IPS-18c (cell line): ENCODE results near the gene CRTC1.
"Not testable (repeated sequence)": the region's sequence is repeated elsewhere in the genome, so short reads cannot be mapped to it uniquely, and the experiment has no call there.

Source experiments
- H3K4me3 ChIP-seq: 2 replicates; pipeline ENCODE4 v1.7.0; 2013; ENCODE audit warnings: low read depth, mild to moderate bottlenecking, low read length, moderate library complexity; ENCODE audit not compliant: insufficient read depth
- H3K9me3 ChIP-seq: one replicate; pipeline ENCODE4 v1.6.1; 2013; ENCODE audit warnings: mild to moderate bottlenecking, low read length, moderate library complexity; ENCODE audit not compliant: control insufficient read depth, insufficient read depth

The CRTC1 gene

DNA sequence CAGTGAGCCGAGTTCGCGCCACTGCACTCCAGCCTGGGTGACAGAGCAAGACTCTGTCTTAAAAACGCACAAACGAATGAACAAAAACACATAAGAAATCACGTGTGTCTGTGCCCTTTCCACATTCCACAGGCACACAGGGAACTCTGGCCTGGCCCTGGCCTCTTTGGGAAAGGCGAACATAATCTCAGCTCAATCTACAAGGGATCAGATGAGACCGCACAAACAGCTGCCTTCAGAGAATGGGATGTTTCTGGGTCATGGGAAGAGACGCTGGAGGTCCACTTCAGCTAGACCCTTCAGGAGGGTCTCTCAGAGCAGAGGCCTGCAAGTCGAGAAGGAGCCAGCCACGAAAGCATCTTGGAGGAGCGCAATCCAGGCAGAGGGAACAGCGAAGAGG, 6.3 kb upstream of the CRTC1 start:
- no peak overlapping the region for H3K4me3 ChIP-seq

DNA sequence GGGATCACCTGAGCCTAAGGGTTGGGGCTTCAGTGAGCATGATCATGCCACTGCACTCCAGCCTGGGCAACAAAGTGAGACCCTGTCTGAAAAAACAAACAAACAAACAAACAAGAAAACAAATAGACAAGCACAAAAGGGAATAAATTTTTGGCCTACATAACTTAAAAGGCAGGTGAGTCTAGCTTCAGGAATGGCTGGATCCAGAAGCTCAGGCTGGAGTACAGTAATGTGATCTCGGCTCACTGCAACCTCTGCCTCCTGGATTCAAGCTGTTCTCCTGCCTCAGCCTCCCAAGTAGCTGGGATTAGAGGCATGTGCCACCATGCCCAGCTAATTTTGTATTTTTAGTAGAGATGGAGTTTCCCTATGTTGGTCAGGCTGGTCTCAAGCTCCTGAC, 3.3 kb upstream of the CRTC1 start:
- not testable (repeated sequence) for H3K4me3 ChIP-seq, H3K9me3 ChIP-seq

More for the DNA sequence above, 6.3 kb upstream of the CRTC1 start:
- no peaks in the 10 kb centered on the region for H3K9me3 ChIP-seq

DNA sequence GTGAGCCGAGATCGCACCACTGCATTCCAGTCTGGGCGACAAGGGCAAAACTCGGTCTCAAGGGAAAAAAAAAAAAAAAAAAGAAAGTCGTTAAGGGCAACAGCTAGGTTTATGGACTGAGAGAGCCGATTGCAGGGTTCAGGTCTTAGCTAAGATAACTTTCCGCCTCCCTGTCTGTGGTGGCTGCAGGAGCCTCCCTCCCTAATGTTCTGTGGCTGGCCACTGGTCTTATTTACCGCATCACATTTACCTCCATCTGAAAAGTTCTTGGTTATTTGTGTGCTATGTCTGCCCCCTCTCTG, 722 bp upstream of the CRTC1 start:
- H3K9me3 ChIP-seq: peaks cover 3% of the 10 kb centered on the region
- H3K4me3 ChIP-seq: peak overlapping the region; percentile 74; the same call in 1 of the 2 replicates

DNA sequence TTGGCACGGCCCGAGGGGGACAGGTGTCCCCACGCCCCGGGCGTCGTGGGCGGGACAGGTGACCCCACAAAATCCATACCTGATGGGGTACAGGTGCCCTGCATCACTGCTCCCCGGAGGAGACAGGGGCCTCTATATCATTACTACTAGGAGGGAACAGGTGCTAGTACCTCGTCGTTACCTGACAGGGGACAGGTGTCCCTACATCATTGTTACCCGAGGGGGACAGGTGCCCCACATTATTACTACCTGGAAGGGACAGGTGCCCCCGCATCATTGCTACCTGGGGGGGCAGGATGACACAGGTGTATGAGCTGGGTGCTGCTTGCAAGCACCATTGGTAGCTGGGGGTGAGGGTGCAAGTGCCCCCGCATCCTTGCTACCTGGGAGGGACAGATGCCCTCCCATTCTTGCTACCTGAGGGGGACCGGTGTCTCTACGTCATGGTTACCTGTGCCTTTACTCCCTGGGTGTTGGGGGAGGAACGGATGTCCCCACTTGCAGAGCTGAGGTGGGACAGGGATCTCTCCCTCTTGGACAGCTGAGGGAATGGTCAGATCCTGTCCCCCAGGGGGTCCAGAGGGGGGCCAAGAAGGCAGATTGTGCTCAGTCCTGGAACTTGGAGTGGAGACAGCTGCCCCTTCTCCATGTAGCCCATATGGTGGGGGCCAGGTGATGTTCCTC, 620 bp downstream of the CRTC1 start:
- H3K9me3 ChIP-seq: peaks cover 3% of the 10 kb centered on the region
- H3K4me3 ChIP-seq: peak overlapping the region; percentile 71

DNA sequence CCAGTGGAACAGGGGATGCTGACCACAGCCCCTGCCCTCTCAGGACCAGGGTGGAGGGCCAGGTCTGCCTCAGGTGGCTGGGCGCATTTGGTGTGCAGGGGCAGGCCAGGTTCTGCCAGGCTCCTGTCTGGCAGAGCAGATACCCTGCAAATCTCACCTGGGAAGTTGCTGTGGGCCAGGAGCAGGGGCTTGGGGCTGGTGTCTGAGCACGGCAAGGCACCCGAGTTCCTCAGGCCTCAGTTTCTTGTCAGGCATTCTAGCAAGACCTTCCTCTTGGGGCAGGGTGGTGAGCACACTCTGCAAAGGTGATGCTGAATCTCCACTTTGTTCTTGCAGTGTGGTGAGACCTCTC, 1.1 kb downstream of the CRTC1 start:
- Histone ChIP-seq H3K4me3 (peak overlapping the region; percentile 71; the same call in 1 of the 2 replicates), H3K9me3 (peaks cover 3% of the 10 kb centered on the region)

DNA sequence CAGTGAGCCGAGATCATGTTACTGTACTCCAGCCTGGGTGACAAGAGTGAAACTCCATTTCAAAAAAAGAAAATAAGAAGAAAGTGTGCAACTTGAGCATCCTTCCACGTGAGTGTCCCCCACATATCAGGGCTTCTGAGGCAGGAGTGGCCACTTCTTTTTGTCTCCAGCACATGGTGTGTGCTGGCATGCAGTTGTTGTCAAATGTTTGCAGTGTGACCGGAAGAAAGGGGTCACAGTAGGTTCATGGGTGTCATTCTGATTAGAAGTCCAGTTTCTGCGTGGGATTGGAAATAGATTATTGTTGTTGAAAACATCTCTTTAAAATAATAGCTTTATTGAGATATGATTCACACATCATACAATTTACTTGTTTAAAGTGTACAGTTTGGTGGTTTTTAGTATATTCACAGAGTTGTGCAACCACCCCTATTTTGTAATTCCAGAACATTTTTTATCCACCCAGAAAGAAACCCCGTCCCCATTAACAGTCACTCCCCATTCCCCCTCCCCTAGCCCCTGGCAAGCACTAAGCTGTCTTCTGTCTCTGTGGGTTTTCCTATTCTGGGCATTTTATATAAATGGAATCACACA, 2.2 kb downstream of the CRTC1 start:
- H3K4me3 ChIP-seq: no peak overlapping the region
- peaks cover 3% of the 10 kb centered on the region for H3K9me3 ChIP-seq

DNA sequence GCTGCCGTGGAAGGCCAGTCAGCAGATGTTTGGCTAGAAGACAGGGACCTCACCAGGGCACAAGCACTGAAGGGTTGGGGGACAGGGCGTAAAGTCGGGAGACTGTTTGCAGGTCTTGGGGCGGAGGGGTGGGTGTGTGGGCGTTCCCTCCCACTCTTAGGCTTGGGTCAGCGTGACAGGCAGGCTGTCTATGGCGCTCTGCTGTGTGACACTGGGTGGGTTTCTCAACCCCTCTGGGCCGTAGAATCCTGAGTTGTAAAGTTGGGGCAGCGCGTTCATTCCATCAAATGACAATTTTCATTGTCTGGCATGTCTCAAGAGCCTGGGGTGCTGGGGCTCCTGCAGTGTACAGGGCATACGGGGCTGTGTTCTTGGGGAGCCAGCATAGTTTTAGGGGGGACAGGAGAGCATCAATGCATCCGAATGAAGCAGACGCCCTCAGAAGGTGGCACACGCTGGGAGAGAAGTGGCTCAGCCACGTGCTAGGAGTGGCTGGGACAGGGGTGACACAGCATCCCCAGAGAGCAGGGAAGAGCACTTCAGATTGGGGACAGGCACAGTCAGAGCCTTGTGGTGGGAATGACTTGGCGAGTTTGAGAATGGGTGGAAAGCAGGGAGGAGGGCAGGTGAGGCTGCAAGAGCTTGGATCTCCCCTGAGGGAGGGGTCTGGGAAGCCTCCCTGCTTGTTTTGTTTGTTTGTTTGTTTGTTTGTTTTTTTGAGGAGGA, 4.4 kb downstream of the CRTC1 start:
- Histone ChIP-seq H3K4me3 (no peak overlapping the region), H3K9me3 (peaks cover 2% of the 10 kb centered on the region)

DNA sequence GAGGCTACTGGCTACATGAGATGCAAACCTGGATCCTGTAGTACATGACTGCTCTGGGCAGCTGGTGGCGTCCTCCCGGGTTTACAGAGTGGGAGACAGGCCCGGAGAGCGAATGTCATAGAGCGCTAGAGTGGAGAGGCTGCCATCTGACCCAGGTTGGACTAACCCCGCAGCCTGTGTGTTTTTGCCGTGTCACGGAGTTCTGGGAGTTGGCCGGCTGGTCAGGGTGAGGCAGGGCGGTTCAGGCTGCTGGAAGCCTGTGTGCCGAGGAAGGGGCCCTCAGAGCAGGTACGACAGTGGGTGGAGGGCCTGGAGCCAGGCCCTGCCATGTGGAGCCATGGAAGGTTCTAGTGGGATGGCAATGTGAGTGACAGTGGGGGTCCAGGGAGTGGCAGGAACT, 12.5 kb downstream of the CRTC1 start:
- H3K9me3 ChIP-seq: no peaks in the 10 kb centered on the region
- no peak overlapping the region for H3K4me3 ChIP-seq

DNA sequence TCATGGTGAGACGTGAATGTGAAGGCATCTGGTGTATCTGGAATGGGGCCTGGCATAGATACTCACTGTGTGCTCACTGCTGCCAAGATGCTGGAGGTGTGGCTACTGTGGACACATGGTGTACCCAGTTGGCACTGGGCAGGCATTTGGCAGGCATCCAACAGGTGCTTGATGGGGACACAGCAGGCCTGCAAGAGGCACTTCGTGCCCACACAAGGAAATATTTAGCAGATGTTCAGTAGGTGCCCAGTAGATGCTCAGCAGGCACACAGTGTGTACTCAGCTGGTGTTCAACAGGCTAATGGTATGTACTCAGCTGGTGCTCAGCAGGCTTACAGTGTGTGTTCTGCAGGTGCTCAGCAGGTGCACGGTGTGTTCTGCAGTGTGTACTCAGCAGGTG, 14.2 kb downstream of the CRTC1 start:
- Histone ChIP-seq H3K9me3 (no peaks in the 10 kb centered on the region), H3K4me3 (no peak overlapping the region)

DNA sequence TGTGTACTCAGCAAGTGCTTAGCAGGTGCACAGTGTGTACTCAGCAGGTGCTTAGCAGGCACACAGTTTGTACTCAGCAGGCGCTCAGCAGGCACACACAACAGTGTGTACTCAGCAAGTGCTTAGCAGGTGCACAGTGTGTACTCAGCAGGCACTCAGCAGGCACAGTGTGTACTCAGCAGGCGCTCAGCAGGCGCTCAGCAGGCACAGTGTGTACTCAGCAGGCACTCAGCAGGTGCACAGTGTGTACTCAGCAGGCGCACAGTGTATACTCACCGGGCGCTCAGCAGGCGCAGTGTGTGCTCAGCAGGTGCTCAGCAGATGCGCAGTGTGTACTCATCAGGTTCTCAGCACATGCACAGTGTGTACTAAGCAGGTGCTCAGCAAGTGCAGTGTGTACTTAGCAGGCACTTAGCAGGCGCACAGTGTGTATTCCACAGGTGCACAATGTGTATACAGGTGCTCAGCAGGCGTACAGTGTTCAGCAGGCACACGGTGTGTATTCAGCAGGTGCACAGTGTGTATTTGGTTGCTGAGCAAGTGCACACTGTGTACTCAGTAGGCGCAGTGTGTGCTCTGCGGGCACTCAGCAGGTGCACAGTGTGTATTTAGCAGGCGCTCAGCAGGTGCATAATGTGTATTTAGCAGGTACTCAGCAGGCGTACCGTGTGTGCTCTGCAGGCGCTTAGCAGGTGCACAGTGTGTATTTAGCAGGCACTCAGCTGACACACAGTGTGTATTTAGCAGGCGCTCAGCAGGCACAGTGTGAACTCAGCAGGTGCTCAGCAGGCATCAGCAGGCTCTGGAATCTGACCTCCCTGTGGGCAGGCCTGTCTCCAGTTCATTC, 15.1 kb downstream of the CRTC1 start:
- Histone ChIP-seq H3K9me3 (no peaks in the 10 kb centered on the region), H3K4me3 (no peak overlapping the region)

DNA sequence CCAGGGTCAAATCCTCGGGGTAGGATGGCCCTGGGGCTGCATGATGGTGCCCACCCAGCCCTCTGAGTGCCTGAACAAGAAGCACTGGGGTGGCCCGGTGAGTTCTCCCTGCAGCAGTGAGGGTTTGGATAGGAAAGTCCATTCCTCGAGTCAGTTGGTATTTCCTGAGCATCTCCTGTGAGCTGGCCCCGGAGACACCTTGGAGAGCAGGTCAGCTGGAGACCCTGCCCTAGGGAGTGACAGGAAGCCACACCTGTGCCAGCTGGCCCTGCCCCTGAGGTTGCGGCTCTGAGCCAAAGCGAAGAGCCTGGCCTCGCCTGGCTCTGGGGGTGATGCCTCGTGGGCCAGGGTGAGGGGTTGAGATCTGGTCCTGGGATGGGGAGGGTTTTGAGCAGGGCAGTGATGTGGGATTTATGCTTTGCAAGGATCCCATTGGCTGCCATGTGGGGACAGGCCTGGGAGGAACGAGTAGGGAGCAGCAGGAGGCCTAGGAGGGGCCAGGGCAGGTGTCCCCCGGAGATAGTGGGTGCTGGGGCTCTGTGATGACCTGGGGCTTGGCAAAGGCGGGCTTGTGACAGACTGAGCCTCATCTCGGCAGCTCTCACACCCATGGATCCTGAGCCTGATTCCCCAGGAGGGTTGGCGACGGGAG, 16.0 kb downstream of the CRTC1 start:
- H3K4me3 ChIP-seq: no peak overlapping the region
- H3K9me3 ChIP-seq: no peaks in the 10 kb centered on the region

DNA sequence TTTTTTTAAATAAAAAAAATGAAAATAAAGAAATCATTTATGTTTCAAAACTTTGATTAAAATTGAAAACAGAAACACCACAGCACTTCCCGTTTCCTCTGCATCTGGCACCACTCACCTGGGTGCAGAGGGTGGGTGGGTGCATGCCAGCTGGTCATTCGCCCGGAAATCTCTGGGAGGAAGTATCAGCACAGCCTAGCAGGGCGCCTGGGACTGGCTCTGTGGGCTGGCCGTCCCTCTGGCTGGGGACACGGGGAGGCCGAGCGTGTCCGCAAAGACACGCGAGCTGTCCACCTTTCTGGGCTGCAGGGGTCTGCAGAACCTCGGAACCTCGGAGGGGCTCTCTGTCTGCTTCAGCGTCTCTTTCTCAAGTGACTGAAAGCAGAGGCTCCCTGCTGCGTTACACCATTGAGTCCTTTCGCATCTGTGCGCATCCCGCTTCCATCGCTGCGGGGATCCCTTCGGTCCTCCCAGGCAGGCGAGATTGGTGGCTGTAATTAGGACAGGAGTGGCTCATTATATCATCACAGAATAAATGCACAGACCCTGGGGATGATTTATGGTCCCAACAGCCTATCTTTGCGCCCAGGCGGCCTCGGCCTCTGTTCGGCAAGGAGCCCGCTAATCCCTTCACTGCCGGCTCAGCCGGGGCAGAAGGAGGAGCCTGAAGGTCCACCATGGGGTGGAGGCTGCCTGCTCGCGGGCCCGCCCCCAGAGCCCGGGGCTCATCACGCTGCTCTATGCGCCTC, 17.2 kb downstream of the CRTC1 start:
- Histone ChIP-seq H3K9me3 (no peaks in the 10 kb centered on the region), H3K4me3 (peak overlapping the region; percentile 35; the same call in 1 of the 2 replicates)

DNA sequence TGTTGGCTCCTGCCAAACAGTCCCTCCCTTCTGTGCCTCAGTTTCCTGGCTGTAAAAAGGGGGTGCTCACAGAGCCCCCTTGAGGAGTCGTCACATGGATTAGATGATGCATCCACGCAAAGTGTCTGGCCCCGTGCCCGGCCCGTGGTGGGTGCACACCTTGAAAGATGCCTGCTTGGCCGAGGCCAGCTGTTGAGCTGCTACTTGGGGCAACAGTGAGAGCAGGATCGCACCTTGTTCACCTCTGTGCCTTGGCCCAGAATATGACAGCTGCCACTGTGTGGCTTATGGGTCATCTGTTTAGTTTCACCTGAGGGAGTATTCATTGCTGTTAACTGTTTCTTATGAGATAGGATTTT, 17.7 kb downstream of the CRTC1 start:
- peak overlapping the region; percentile 35; the same call in 1 of the 2 replicates for H3K4me3 ChIP-seq
- no peaks in the 10 kb centered on the region for H3K9me3 ChIP-seq

DNA sequence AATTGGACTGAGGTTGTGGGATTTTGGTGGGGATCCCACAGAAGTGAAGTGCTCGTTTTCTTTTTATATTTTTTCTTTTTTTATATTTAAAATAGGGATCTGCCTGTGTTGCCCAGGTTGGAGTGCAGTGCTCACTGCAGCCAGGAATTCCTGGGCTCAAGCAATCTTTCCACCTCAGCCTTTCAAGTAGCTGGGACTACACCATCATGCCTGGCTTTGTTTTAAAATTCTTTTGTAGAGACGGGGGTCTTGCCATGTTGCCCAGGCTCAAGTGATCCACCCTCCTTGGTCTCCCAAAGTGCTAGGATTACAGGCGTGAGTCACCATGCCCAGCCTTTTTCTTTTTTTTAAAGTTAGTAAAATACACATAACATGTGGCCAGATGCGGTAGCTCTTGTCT, 20.6 kb downstream of the CRTC1 start:
- Histone ChIP-seq H3K4me3 (no peak overlapping the region), H3K9me3 (no peaks in the 10 kb centered on the region)

DNA sequence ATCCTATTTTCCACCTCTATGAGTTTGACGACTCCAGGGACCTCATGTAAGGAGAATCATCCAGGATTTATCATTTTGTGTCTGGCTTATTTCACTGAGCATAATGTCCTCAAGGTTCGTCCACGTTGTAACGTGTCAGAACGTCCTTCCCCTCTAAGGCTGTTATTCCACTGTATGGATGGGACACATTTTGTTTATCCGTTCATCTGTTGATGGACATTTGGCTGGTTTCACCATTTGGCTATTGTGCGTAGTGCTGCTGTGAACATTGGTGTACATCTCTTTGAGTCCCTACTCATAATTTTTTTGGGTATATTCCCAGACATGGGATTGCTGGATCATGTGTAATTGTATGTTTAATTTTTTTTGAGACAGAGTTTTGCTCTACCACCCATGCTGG, 21.5 kb downstream of the CRTC1 start:
- Histone ChIP-seq H3K4me3 (no peak overlapping the region), H3K9me3 (no peaks in the 10 kb centered on the region)

DNA sequence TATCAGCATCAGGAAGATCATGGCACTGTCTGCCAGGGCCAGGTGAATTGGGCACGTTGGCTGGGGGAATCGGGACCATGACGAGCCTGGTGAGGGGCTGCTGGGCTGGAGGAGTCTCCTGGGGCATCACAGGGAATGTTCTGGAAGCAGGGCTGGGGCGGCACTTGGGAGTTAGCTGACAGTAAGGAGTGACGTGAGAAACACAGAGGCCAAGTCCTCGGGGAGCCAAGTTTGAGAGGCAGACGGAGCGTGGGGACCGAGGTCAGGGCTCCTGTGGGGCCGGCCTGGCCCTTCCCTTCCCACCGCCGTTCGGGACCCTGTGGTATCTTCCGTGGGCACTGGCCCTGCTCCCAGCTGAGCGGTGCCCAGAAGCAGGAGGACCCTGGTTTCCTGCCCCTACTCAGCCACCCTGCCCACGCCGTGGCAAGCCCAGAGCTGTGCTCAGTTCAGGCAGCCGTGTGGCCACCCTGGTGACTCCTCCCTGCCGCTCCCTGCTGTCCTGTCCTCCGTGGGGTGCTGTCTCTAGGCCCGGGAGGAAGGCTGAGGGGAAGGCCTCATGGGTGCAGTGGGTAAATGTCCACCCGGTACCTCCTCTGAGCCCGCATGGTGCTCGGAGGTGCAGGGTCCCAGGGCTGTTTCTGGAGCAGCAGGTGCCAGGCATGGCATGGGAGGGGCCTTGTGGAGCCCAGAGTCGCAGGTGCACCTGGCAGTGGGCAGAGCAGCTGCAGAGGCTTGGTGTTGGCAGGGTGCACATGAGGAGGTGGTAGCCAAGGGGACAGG, 25.2 kb downstream of the CRTC1 start:
- no peaks in the 10 kb centered on the region for H3K9me3 ChIP-seq
- no peak overlapping the region for H3K4me3 ChIP-seq
